Suppressor macrophage treated with lipopolysaccharide for 1 hour (primary cell): ENCODE measurements around the gene SASH1.

Experiments
- DNase-seq, 3 donors: peaks; one replicate each; pipeline ENCODE4 v3.0.0-alpha.2; 2020 to 2022

The SASH1 gene

DNA sequence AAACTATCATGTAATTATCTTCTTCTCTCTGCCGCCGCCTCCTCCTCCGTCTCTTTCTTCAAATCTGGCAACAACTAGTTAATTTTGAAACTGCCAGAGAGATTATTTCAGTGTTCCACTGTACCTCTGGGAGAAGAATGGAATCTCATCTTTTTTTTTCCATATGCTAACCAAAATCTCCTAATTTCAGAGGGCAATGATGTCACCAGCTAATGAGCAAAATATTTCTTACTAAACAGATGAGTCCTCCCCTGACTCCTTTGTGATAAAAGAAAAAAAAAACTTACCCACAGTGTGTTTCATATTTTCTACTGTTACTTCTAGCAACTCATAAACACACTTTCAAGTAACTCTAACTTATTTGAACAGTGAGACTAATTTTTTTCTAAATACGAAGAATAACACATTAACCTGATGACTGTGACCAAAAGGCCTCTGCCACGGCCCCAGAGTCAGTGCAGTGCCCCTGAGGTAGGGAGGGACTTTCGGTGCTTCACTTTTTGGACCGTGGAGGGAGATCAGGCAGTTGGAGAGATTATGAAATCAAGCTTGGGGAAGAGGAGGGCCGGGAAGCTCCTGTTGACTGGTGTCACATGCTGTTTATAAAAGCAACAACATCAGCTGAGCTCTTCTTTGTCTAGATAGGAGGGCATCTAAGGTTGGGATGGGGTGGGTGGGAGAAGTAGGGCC lies 159.6 kb downstream of the SASH1 start:
- DNase-seq: peak in 2 of 3 donors; percentile 16 to 25

GRCh38 chr6:148502773-148503135 lies 160.1 kb downstream of the SASH1 start:
- no peak for DNase-seq

- DNase-seq: no peak
Measured at GRCh38 chr6:148503703-148504102, 161.1 kb downstream of the SASH1 start.

DNA sequence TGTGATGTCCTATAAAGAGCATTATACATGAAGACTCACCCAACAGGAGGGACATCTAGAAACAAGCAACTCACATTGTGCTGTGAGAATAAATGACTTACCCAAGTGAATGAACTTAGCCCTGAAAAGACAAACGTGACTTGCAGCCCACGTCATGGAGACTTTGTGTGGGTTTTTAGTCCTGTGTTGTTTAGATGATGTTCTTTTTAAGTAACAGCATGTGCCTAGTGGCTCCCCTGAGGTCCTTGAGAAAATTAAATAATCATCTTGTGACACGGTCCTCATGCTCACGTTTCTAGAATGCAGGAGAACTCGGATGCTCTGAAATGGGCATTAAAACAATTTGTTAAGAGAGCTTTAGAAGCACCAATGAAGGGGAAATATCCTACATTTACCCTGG lies 165.1 kb downstream of the SASH1 start:
- no peak for DNase-seq

GRCh38 chr6:148508401-148509041 lies 165.9 kb downstream of the SASH1 start:
- DNase-seq: no peak

DNA sequence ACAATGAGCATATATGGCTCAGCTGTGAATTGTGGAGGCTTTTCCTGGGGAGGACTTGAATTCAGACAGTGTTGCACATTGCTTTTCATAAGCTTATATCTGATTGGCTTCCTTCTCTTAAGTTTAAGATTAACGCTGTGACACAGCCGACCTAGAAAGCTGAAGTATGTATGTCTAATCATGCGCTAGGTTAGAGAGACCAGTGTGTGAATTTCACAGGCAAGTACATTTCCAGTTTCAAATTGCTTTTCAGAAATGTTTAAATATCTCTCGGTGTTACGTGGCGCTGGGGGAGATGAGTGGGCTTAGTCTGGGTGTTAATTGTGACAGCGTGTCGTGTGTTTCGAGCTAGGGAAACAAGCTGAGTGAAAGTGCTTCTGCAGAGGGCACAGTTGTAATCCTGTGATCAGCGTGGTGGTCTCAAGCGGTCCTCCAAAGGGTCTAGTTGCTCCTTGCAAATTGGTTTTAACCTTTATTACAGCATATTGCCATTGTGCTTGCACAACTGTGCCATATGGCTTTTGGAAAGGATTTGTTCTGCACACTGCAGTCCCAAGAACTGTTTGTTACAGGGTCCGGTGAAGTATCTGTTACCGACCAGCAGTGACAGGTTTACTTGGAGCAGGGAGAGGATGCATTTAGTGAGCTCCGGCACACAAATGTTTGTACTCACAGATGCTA lies 166.6 kb downstream of the SASH1 start:
- no peak for DNase-seq

DNA sequence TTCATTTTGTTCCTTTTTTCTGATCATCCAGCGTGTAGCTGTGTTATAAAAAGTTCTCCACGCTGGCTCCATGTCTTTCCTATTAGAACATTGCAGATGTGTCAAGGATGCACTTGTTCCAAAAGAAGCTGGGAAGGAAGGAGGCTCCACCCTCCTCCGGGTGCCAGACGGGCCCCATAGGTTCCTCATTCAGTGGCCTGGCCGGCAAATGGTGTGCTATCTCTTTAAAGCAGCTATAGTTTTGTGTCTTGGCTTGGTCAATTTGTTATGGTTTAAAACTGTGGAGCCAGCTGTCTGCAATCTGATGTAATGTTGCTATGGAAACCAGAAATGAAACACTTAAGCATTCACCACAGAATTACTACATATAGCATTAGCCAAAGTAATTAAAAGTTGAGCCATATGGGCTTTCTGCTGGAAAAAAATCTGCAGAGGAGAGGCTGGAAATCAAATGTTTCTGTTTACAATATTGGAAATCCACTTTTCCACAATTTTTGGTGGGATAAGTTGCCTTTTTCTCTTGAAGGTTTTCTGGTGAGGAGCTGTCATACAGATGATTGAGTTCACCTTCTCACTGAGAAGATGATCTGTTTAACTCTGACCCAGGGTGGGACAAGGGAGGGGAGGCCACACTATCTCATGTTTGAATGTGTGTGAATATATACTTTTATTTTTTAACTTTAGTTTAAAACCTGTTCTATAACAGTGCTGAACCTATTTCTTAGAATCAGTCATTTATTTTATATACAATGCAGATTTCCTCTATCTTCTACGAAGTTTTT lies 167.4 kb downstream of the SASH1 start:
- DNase-seq: peak; percentile 55 to 71 (median 64)

- no peak for DNase-seq
Measured at GRCh38 chr6:148513145-148514071, 170.8 kb downstream of the SASH1 start.

GRCh38 chr6:148514091-148514845 lies 171.6 kb downstream of the SASH1 start:
- no peak for DNase-seq

- DNase-seq: no peak
Measured at GRCh38 chr6:148516217-148516616, 173.6 kb downstream of the SASH1 start.

- no peak for DNase-seq
Measured at GRCh38 chr6:148516617-148517016, 174.0 kb downstream of the SASH1 start.

DNA sequence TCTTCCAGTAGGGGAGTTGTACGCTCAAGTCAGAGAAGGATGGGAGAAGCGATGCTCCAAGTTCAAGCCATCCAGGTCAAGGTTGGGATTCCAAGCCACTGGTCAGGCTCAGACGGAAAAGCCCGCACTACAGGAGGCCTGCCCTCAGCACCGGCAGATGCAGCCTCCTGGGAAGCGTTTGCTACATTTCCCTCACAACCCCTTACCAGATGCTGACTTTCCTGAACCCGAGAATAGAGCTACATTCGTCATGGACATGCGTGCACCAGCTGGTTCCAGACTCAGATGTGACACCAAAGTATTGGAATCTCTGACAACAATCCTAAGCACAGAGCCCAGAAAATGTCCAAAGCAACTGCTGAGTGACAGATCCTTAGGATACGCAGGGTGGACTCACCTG lies 174.8 kb downstream of the SASH1 start:
- no peak for DNase-seq

- no peak for DNase-seq
Measured at GRCh38 chr6:148518511-148519156, 176.0 kb downstream of the SASH1 start.

- no peak for DNase-seq
Measured at GRCh38 chr6:148520109-148520841, 177.6 kb downstream of the SASH1 start.

GRCh38 chr6:148521158-148521557 lies 178.5 kb downstream of the SASH1 start:
- DNase-seq: no peak

- no peak for DNase-seq
Measured at GRCh38 chr6:148521586-148521985, 178.9 kb downstream of the SASH1 start.

GRCh38 chr6:148523048-148523447 lies 180.4 kb downstream of the SASH1 start:
- peak in 2 of 3 donors; percentile 17 to 25 for DNase-seq

DNA sequence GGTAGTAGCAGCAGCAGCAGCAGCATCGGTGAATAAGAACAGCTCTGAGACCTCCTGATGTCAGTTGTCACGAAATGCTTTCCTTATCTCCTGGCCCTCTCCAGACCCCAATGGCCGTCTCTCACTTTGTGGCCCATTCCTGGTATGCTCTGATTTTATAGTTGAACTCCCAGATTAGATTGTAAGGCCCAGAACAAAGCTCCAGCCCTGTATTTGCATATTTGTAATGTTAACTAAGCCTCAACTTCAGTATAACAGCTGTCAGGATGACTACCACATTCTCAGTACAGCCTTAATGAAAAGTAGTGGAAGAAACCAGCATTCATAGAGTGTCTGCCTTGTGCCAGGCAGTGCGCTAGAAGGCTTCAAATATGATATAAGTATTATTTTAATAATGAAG lies 180.9 kb downstream of the SASH1 start:
- no peak for DNase-seq

GRCh38 chr6:148524471-148524882 lies 181.8 kb downstream of the SASH1 start:
- peak in 1 of 3 donors; percentile 18 for DNase-seq

DNA sequence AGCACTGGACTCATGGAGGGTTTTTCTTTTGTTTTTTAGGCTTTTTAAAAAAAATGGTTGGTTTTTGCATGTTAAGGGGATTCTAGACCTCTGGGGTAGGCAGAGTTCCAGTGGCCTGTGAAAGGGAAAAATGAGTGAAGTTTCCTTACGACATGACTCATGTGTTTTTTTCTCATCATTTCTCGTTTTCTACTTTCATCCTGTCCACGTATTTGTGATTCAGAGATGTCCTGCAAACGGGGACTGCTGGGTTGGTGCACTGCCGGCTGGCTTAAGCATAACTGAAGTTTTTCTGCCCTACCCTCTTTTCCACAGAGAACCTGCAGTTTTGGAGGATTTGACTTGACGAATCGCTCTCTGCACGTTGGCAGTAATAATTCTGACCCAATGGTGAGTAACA lies 182.3 kb downstream of the SASH1 start:
- DNase-seq: peak; percentile 18 to 51 (median 31)
